Natural killer cell (primary cell): Measurements from ENCODE around the gene METTL25. TPM values are rescaled to one million over a fixed set of nuclear protein-coding genes. Genes with fewer than 3 reads are reported as not detected.

Experiments
- ATAC-seq, 3 donors: fragments of 150-1000 bp in 2 of 3; fragments of 200-7000 bp in 1 of 3; cut with Tn5 transposase; 1 replicate in 1 of 3; 2 replicates in 2 of 3; pipeline ENCODE4 v1.10.0; 2021; ENCODE audit warnings: mild to moderate bottlenecking in 2 of 3, moderate library complexity in 2 of 3
- DNase-seq, 2 donors: peaks; one replicate each; pipeline versions ENCODE4 v3.0.0 to v3.0.0-alpha.2; 2013 to 2021; ENCODE audit warnings: mixed read lengths in 1 of 2
- H3K27ac ChIP-seq: one replicate; pipeline ENCODE4 v1.5.1; 2013; ENCODE audit warnings: mild to moderate bottlenecking, low read length
- H3K27me3 ChIP-seq: one replicate; pipeline ENCODE4 v1.6.1; 2013; ENCODE audit warnings: low read length; ENCODE audit not compliant: control insufficient read depth, insufficient read depth
- H3K36me3 ChIP-seq: one replicate; pipeline ENCODE4 v1.6.1; 2013; ENCODE audit warnings: low read length; ENCODE audit not compliant: control insufficient read depth, insufficient read depth
- H3K4me1 ChIP-seq: one replicate; pipeline ENCODE4 v1.6.1; 2013; ENCODE audit warnings: low read length; ENCODE audit not compliant: control insufficient read depth, insufficient read depth
- H3K4me3 ChIP-seq: one replicate; pipeline ENCODE4 v1.5.1; 2013; ENCODE audit warnings: low read length
- H3K9me3 ChIP-seq: one replicate; pipeline ENCODE4 v1.6.1; 2013; ENCODE audit warnings: low read length; ENCODE audit not compliant: control insufficient read depth, insufficient read depth
- H3K27ac Mint-ChIP-seq, 2 donors: one replicate each; pipeline ENCODE4 v1.8.0; 2022; ENCODE audit warnings: mild to moderate bottlenecking in 2 of 2, mixed read lengths in 2 of 2, moderate library complexity in 1 of 2
- H3K27me3 Mint-ChIP-seq, 2 donors: one replicate each; pipeline ENCODE4 v1.8.0; 2022; ENCODE audit warnings: low read depth in 2 of 2, mixed read lengths in 2 of 2
- H3K36me3 Mint-ChIP-seq: one replicate; pipeline ENCODE4 v1.8.0; 2022; ENCODE audit warnings: mixed read lengths
- H3K4me1 Mint-ChIP-seq, 2 donors: one replicate each; pipeline ENCODE4 v1.8.0; 2022; ENCODE audit warnings: mixed read lengths in 2 of 2
- H3K4me3 Mint-ChIP-seq: one replicate; pipeline ENCODE4 v1.8.0; 2022; ENCODE audit warnings: mild to moderate bottlenecking, moderate library complexity, mixed read lengths
- H3K9me3 Mint-ChIP-seq, 2 donors: one replicate each; pipeline ENCODE4 v1.8.0; 2022; ENCODE audit warnings: mixed read lengths in 2 of 2
- WGBS: methylation state at CpG from one replicate; pipeline ENCODE4 v1.1.7; 2013; ENCODE audit warnings: missing lambda C conversion rate; ENCODE audit not compliant: insufficient coverage; 5-methylcytosine and 5-hydroxymethylcytosine counted together
- intact Hi-C: fragments of 100-400 bp; cut with micrococcal nuclease; formaldehyde crosslinking; loops from one replicate; pipeline ENCODE4 v1.14.2; 2022
- total RNA-seq, 4 donors: library from RNA; stranded (reverse); fragments of 120-200 nt in 1 of 4; gene quantifications; one replicate each; pipeline versions ENCODE4 v1.2.3 to v1.2.4, GENCODE V29; 2013 to 2022
- TF ChIP-seq, protein P1 (sequence below): fragments of 200-600 bp; IDR thresholded peaks from one replicate; pipeline ENCODE4 v1.8.0; 2022; ENCODE audit warnings: antibody characterized with exemption

Gene METTL25
- total RNA-seq, 3 donors from 2014 or later (not counting 1 experiment from before 2014, with no cell fraction given) = 15.4 to 21.2 (median 17.8) TPM

DNA sequence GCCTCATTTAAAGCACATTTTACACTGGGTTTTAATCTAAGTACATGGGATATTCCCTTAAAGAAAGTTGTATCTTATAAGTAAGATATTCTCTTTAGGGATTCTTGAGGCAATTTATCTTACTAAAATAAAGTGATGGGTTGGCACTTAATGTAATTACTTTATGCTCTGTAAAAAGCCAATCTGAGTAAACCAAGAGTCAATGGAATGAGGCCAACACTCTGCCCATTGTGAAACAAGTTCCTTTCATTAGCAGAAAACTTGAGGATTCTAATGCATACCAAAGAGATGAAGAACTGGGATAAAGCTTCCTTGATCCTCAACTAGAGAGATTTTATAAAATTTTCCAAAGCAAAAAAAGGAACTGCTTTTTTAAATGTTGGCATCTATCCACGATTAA, 121.2 kb downstream of the METTL25 start:
- no peak for ATAC-seq
- Mint-ChIP-seq H3K27ac (no peak overlapping the region), H3K4me3 (no peak overlapping the region), H3K9me3 (peaks cover 2 to 6% of the 10 kb centered on the region in 2 donors), H3K4me1 (no peaks in the 10 kb centered on the region), H3K36me3 (peaks cover 11% of the 10 kb centered on the region), H3K27me3 (no peaks in the 10 kb centered on the region)
- Histone ChIP-seq H3K27me3 (no peaks in the 10 kb centered on the region), H3K9me3 (no peaks in the 10 kb centered on the region), H3K27ac (no peak overlapping the region), H3K4me1 (no peaks in the 10 kb centered on the region), H3K36me3 (no peaks in the 10 kb centered on the region), H3K4me3 (no peak overlapping the region)
- TF ChIP-seq, protein P1, sequence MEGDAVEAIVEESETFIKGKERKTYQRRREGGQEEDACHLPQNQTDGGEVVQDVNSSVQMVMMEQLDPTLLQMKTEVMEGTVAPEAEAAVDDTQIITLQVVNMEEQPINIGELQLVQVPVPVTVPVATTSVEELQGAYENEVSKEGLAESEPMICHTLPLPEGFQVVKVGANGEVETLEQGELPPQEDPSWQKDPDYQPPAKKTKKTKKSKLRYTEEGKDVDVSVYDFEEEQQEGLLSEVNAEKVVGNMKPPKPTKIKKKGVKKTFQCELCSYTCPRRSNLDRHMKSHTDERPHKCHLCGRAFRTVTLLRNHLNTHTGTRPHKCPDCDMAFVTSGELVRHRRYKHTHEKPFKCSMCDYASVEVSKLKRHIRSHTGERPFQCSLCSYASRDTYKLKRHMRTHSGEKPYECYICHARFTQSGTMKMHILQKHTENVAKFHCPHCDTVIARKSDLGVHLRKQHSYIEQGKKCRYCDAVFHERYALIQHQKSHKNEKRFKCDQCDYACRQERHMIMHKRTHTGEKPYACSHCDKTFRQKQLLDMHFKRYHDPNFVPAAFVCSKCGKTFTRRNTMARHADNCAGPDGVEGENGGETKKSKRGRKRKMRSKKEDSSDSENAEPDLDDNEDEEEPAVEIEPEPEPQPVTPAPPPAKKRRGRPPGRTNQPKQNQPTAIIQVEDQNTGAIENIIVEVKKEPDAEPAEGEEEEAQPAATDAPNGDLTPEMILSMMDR = no peak
- no peak for DNase-seq
- intact Hi-C loops = no loop called here
- WGBS = no CpG with 5 or more reads among the region's 1 CpG

DNA sequence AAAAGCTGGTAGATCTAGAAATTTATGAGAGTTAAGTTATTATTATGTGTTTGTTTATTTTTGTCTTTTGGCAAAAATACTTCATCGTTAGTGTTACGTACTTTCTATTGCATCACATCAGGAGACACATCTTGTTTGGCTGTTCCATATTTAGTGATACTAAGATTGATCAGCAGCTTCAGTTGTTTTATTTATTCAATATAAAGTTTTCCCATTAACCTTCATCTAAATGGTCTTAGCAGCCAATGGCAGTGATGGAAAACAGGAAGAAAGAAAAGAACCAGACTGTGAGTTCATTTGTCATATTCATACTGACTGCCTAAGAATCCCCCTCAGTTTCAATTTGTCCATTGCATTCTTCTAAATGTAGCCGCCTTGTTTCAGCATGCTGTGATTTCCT, 122.3 kb downstream of the METTL25 start:
- no peak overlapping the region for H3K4me3 Mint-ChIP-seq
- Histone ChIP-seq H3K27me3 (no peaks in the 10 kb centered on the region), H3K4me1 (no peaks in the 10 kb centered on the region), H3K4me3 (no peak overlapping the region), H3K36me3 (no peaks in the 10 kb centered on the region), H3K27ac (no peak overlapping the region), H3K9me3 (peaks cover 3% of the 10 kb centered on the region)
- no peak for DNase-seq
- H3K27ac Mint-ChIP-seq = no peak overlapping the region
- ATAC-seq = no peak
- intact Hi-C loops = no loop called here
- H3K36me3 Mint-ChIP-seq = peaks cover 11% of the 10 kb centered on the region
- peaks cover 4 to 6% of the 10 kb centered on the region in 2 donors for H3K9me3 Mint-ChIP-seq
- 100% methylated on average over 1 of the region's 3 CpGs for WGBS
- H3K27me3 Mint-ChIP-seq = no peaks in the 10 kb centered on the region
- no peaks in the 10 kb centered on the region for H3K4me1 Mint-ChIP-seq
- TF ChIP-seq, protein P1 = no peak

DNA sequence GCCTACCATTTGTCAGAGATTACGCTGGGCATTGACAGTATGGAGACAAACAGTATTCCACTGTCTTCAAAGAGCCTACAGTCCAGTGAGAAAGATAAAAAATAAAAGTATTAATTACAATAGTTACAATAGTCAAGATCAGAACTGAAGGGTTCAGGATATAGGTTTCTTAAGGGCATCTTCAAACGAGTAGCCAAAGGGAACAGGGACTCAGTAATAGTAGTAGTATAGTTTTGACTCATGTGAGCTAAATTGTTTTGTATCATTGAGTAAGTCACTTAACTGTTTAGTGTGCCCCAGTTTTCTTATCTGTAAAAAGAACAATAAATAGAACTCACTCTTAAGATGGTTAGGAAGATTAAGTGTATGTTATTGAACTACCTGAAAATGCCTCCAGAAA, 123.6 kb downstream of the METTL25 start:
- intact Hi-C loops = no loop called here

More for the DNA sequence above, 123.6 kb downstream of the METTL25 start:
- TF ChIP-seq, protein P1 = no peak
- Mint-ChIP-seq H3K4me1 (no peaks in the 10 kb centered on the region), H3K36me3 (peaks cover 11% of the 10 kb centered on the region), H3K27me3 (no peaks in the 10 kb centered on the region), H3K4me3 (no peak overlapping the region), H3K9me3 (peaks cover 4 to 6% of the 10 kb centered on the region in 2 donors), H3K27ac (no peak overlapping the region)
- 46% methylated on average over 1 of the region's 2 CpGs for whole genome bisulfite sequencing
- no peak overlapping the region for H3K27ac ChIP-seq
- H3K4me3 ChIP-seq = no peak overlapping the region
- no peak for ATAC-seq
- H3K9me3 ChIP-seq = peaks cover 3% of the 10 kb centered on the region
- DNase-seq = no peak
- no peaks in the 10 kb centered on the region for H3K27me3 ChIP-seq
- H3K36me3 ChIP-seq = no peaks in the 10 kb centered on the region
- H3K4me1 ChIP-seq = no peaks in the 10 kb centered on the region
